SK-N-SH treated with all-trans-retinoic acid at 6 μM for 48 hours (cell line): ENCODE measurements around the gene PAPPA.

Experiments used
- CREB5 ChIP-seq: fragments of 250-450 bp; sonication (Bioruptor Pico); IDR thresholded peaks from 2 replicates; pipeline ENCODE4 v1.5.1; 2020; ENCODE audit warnings: low read depth, mild to moderate bottlenecking, moderate library complexity
- ESRRG ChIP-seq: fragments of 250-450 bp; sonication (Bioruptor Pico); IDR thresholded peaks from 2 replicates; pipeline ENCODE4 v1.6.1; 2021; ENCODE audit warnings: mild to moderate bottlenecking
- ISL1 ChIP-seq: fragments of 250-450 bp; sonication (Bioruptor Pico); IDR thresholded peaks from 2 replicates; pipeline ENCODE4 v2.1.2; 2022; ENCODE audit warnings: mild to moderate bottlenecking, moderate library complexity
- PATZ1 ChIP-seq: fragments of 250-450 bp; sonication (Bioruptor Pico); IDR thresholded peaks from 2 replicates; pipeline ENCODE4 v1.8.0; 2020; ENCODE audit warnings: mild to moderate bottlenecking, moderate library complexity, borderline replicate concordance
- POU6F1 ChIP-seq: fragments of 250-450 bp; sonication (Bioruptor Pico); IDR thresholded peaks from 2 replicates; pipeline ENCODE4 v1.8.0; 2021; ENCODE audit warnings: low read depth, mild to moderate bottlenecking, moderate library complexity, borderline replicate concordance
- PPARA ChIP-seq: fragments of 250-450 bp; sonication (Bioruptor Pico); IDR thresholded peaks from 2 replicates; pipeline ENCODE4 v1.5.0; 2020; ENCODE audit warnings: mild to moderate bottlenecking, borderline replicate concordance
- RARB ChIP-seq: fragments of 250-450 bp; sonication (Bioruptor Pico); IDR thresholded peaks from 2 replicates; pipeline ENCODE4 v1.8.0; 2021; ENCODE audit warnings: mild to moderate bottlenecking, moderate library complexity
- SNAI2 ChIP-seq: fragments of 250-450 bp; sonication (Bioruptor Pico); IDR thresholded peaks from 2 replicates; pipeline ENCODE4 v1.5.0; 2020; ENCODE audit warnings: mild to moderate bottlenecking, moderate library complexity
- TCF4 ChIP-seq: fragments of 250-450 bp; sonication (Bioruptor Pico); IDR thresholded peaks from 2 replicates; pipeline ENCODE4 v1.8.0; 2021; ENCODE audit warnings: mild to moderate bottlenecking, moderate library complexity, borderline replicate concordance
- TOX ChIP-seq: fragments of 250-450 bp; sonication (Bioruptor Pico); IDR thresholded peaks from 2 replicates; pipeline ENCODE4 v1.8.0; 2021; ENCODE audit warnings: mild to moderate bottlenecking, moderate library complexity, borderline replicate concordance
- ZNF565 ChIP-seq: fragments of 450-650 bp; formaldehyde crosslinking; conservative IDR thresholded peaks from 2 replicates; pipeline ENCODE4 v1.5.0; 2020; ENCODE audit warnings: low read depth, mild to moderate bottlenecking, moderate library complexity
- ZNF70 ChIP-seq: fragments of 450-650 bp; formaldehyde crosslinking; IDR thresholded peaks from 2 replicates; pipeline ENCODE4 v1.5.0; 2020; ENCODE audit warnings: mild to moderate bottlenecking, moderate library complexity

- TF ChIP-seq PATZ1 (CRISPR knock-in tag), result no peak
- no peak for TF ChIP-seq CREB5
- TF ChIP-seq ZNF70, result no peak
- no peak for TF ChIP-seq PPARA (CRISPR knock-in tag)
- no peak for TF ChIP-seq ESRRG
- TF ChIP-seq TCF4, result no peak
- no peak for TF ChIP-seq RARB (CRISPR knock-in tag)
- TF ChIP-seq TOX (CRISPR knock-in tag), result no peak
- TF ChIP-seq SNAI2 (CRISPR knock-in tag), result no peak
- no peak for TF ChIP-seq ZNF565 (CRISPR knock-in tag)
- no peak for TF ChIP-seq POU6F1 (CRISPR knock-in tag)
- no peak for TF ChIP-seq ISL1 (CRISPR knock-in tag)
Measured at GRCh38 chr9:116154334-116154975, 864 bp downstream of the PAPPA start.
